K562 (cell line): ENCODE measurements around the gene CYP4F11. TPM values are rescaled to one million over a fixed set of nuclear protein-coding genes. Genes with fewer than 3 reads are reported as not detected.

Source experiments
- ADNP ChIP-seq: fragments of 200-800 bp; sonication (Bioruptor generic); IDR thresholded peaks from 2 replicates; pipeline ENCODE4 v1.6.1; 2016; ENCODE audit warnings: missing genetic modification characterization, missing compliant biosample characterization
- BCOR ChIP-seq: fragments of 450-650 bp; IDR thresholded peaks from 2 replicates; pipeline ENCODE4 v1.6.1; 2016
- BRCA1 ChIP-seq, 2 experiments: fragments of 450-650 bp in 1 of 2; sonication (generic) in 1 of 2; formaldehyde crosslinking in 1 of 2; IDR thresholded peaks; 2 replicates each; pipeline versions ENCODE4 v1.5.0 to v1.6.1; 2017 to 2020; ENCODE audit warnings: mild to moderate bottlenecking in 1 of 2, missing genetic modification reagents in 1 of 2
- CCNT2 ChIP-seq: IDR thresholded peaks from 2 replicates; pipeline ENCODE4 v1.6.1; 2011; ENCODE audit warnings: borderline replicate concordance, low read depth, mild to moderate bottlenecking, moderate library complexity, mixed read lengths, low read length; ENCODE audit not compliant: insufficient read length; ENCODE audit errors: extremely low read depth
- DPF2 ChIP-seq: fragments of 450-650 bp; IDR thresholded peaks from 2 replicates; pipeline ENCODE4 v1.6.1; 2016
- ESRRB ChIP-seq: fragments of 250-450 bp; sonication (Bioruptor Pico); IDR thresholded peaks from 2 replicates; pipeline ENCODE4 v1.5.0; 2020; ENCODE audit warnings: mild to moderate bottlenecking, moderate library complexity, borderline replicate concordance
- GABPB1 ChIP-seq: sonication (generic); formaldehyde crosslinking; IDR thresholded peaks from 2 replicates; pipeline ENCODE4 v1.8.0; 2022; ENCODE audit warnings: mild to moderate bottlenecking, missing genetic modification reagents
- KDM2B ChIP-seq: fragments of 250-450 bp; sonication (Bioruptor Pico); IDR thresholded peaks from 2 replicates; pipeline ENCODE4 v1.8.0; 2021; ENCODE audit warnings: mild to moderate bottlenecking, moderate library complexity
- MXD1 ChIP-seq: fragments of 250-450 bp; sonication (Bioruptor Pico); IDR thresholded peaks from 2 replicates; pipeline ENCODE4 v1.8.0; 2021; ENCODE audit warnings: borderline replicate concordance, mild to moderate bottlenecking, moderate library complexity; ENCODE audit not compliant: poor library complexity, severe bottlenecking
- SAP30 ChIP-seq: fragments of 200-600 bp; sonication (generic); IDR thresholded peaks from 2 replicates; pipeline ENCODE4 v1.6.1; 2012; ENCODE audit warnings: borderline replicate concordance, low read depth, mild to moderate bottlenecking, moderate library complexity, low read length, control low read depth, inconsistent platforms; ENCODE audit not compliant: insufficient read depth, poor library complexity, severe bottlenecking
- SIN3B ChIP-seq: fragments of 450-650 bp; IDR thresholded peaks from 2 replicates; pipeline ENCODE4 v1.6.1; 2017; ENCODE audit warnings: low read depth, mild to moderate bottlenecking, moderate library complexity
- STAT6 ChIP-seq: sonication (generic); formaldehyde crosslinking; IDR thresholded peaks from 2 replicates; pipeline ENCODE4 v1.8.1; 2023; ENCODE audit warnings: mild to moderate bottlenecking, missing genetic modification reagents
- TEAD2 ChIP-seq: fragments of 450-650 bp; IDR thresholded peaks from 2 replicates; pipeline ENCODE4 v1.6.1; 2016; ENCODE audit warnings: missing genetic modification characterization, control low read depth, missing compliant biosample characterization
- ZBTB49 ChIP-seq: sonication (generic); formaldehyde crosslinking; IDR thresholded peaks from 2 replicates; pipeline ENCODE4 v1.8.0; 2022; ENCODE audit warnings: missing genetic modification reagents, mild to moderate bottlenecking, borderline replicate concordance
- ZNF384 ChIP-seq: IDR thresholded peaks from 2 replicates; pipeline ENCODE4 v1.6.1; 2012; ENCODE audit warnings: low read depth, low read length, improper control_type of control experiment
- polyA plus RNA-seq, 8 experiments: library from polyadenylated mRNA; depleted of rRNA in 4 of 8; stranded (reverse) in 5 of 8; unstranded in 3 of 8; fragments of >200 nt; fragmentation: Nextera tagmentation in 2 of 8; fragmentation: Illumina TruSeq in 1 of 8; extraction: Ambion mirVana in 2 of 8; extraction: Trizol in 1 of 8; gene quantifications; 2 replicates each; pipeline versions ENCODE4 v1.2.1 to v1.2.3, GENCODE V29; 2011 to 2014; ENCODE audit warnings: inconsistent platforms in 1 of 8, missing spikeins in 1 of 8
- total RNA-seq, 7 experiments: library from RNA; depleted of rRNA in 6 of 7; stranded (reverse); fragments of >200 nt in 6 of 7; fragmentation: Illumina TruSeq in 2 of 7; extraction: Trizol in 2 of 7; gene quantifications; 2 replicates each; pipeline versions ENCODE4 v1.2.1 to v1.2.3, GENCODE V29; 2011 to 2021; ENCODE audit warnings: low replicate concordance in 1 of 7

CYP4F11 gene
- total and polyA plus RNA-seq, 9 of the 15 experiments (the other 6 are each of a cell fraction or from before 2014, with no cell fraction given): 0.03 TPM; not detected in 8

GRCh38 chr19:15869109-15869555 is 65.2 kb downstream of the CYP4F11 start (continued):
- TF ChIP-seq ZBTB49 (CRISPR knock-in tag): no peak
- TF ChIP-seq ADNP: no peak
- TF ChIP-seq TEAD2 (tag): no peak
- TF ChIP-seq MXD1 (CRISPR knock-in tag): no peak
- no peak for TF ChIP-seq CCNT2
- TF ChIP-seq ESRRB (CRISPR knock-in tag): no peak
- TF ChIP-seq STAT6 (CRISPR knock-in tag): no peak
- TF ChIP-seq SIN3B: no peak
- TF ChIP-seq BRCA1 (IDR thresholded peaks at IDR 0.05): no peak
- no peak for TF ChIP-seq BRCA1 (CRISPR knock-in tag; IDR thresholded peaks at IDR 0.05)
- TF ChIP-seq GABPB1 (CRISPR knock-in tag): no peak
- no peak for TF ChIP-seq ZNF384
- TF ChIP-seq DPF2: no peak
- no peak for TF ChIP-seq KDM2B (CRISPR knock-in tag)
- no peak for TF ChIP-seq BCOR
- no peak for TF ChIP-seq SAP30
